Stimulated activated naive CD8-positive, alpha-beta T cell treated with anti-CD3 and anti-CD28 coated beads, Interleukin-15, Interleukin-2, amounts not matched to agents 100 U/mL and 50 U/mL, for 24 hours (primary cell): ENCODE results near the gene SDC1.
"Not testable (repeated sequence)": the region's sequence is repeated elsewhere in the genome, so short reads cannot be mapped to it uniquely, and the experiment has no call there.

Experiments used
- ATAC-seq: fragments of 150-1000 bp; cut with Tn5 transposase; one replicate; pipeline ENCODE4 v1.10.0; 2021
- DNase-seq: peaks from one replicate; pipeline ENCODE4 v3.0.0; 2021

The SDC1 gene

DNA sequence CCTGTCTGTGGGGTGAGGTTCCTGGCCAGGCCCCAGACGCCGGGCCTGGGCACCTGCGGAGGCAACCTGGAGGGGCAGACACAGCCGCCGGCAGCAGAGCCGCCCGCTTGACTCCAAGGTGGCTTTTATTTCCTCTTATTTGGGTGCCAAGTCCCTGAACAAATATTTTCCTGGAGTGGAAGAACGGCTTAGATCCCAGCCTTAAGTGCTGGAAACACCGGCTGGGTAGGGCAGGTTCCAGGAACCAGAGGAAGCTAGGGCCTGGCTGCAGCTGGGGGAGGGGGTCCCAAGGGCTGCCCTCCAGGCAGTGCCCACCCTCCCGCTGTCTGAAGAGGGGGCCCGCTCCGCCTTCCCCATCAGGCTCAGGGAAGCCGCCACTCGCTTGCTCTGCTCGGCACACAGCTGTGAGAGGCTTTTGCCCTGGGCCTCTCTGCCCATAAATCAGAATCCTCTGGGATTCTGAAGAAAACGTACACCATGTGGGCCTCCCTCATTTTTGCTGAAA lies 28.2 kb downstream of the SDC1 start:
- no peak for DNase-seq
- no peak for ATAC-seq

GRCh38 chr2:20196053-20196656 lies 28.8 kb downstream of the SDC1 start:
- ATAC-seq = no peak
- no peak for DNase-seq

DNA sequence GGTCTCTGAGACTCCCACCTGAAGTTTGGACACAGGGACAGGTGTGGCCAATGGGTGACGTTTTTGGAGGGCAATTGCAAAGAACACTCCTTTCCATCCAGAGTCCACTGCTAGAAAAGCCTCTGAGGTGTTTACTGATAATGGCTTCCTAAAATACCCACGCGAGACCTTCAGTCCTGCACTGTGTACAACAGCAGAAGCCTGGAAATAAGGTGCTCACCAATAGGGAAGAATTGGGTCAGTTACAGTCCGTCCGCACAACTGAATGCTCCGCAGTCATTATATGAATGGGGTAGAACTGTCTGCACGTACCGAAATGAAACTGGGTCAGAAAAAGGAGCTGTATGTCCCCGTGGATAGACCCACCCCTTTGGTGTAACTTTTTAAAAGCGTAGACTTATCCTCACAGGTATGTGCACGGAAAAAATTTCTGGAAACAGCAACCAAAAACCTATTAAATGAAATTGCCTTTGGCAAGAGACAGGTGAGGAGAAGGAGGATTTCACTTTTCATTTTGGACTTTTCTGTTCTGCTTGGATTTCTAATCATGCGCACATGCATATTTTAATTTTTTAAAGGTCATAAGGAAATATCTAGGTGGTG lies 29.4 kb downstream of the SDC1 start:
- DNase-seq (no peak), ATAC-seq (no peak)

- not testable (repeated sequence) for DNase-seq, ATAC-seq
Measured at GRCh38 chr2:20195016-20195411, 29.9 kb downstream of the SDC1 start.

- ATAC-seq = no peak
Measured at GRCh38 chr2:20194097-20195015, 30.6 kb downstream of the SDC1 start.

GRCh38 chr2:20193185-20193584 lies 31.7 kb downstream of the SDC1 start:
- ATAC-seq (no peak), DNase-seq (no peak)

More at GRCh38 chr2:20194097-20195015, 30.6 kb downstream of the SDC1 start:
- no peak for DNase-seq

- DNase-seq (no peak), ATAC-seq (no peak)
Measured at GRCh38 chr2:20192781-20193180, 32.1 kb downstream of the SDC1 start.

DNA sequence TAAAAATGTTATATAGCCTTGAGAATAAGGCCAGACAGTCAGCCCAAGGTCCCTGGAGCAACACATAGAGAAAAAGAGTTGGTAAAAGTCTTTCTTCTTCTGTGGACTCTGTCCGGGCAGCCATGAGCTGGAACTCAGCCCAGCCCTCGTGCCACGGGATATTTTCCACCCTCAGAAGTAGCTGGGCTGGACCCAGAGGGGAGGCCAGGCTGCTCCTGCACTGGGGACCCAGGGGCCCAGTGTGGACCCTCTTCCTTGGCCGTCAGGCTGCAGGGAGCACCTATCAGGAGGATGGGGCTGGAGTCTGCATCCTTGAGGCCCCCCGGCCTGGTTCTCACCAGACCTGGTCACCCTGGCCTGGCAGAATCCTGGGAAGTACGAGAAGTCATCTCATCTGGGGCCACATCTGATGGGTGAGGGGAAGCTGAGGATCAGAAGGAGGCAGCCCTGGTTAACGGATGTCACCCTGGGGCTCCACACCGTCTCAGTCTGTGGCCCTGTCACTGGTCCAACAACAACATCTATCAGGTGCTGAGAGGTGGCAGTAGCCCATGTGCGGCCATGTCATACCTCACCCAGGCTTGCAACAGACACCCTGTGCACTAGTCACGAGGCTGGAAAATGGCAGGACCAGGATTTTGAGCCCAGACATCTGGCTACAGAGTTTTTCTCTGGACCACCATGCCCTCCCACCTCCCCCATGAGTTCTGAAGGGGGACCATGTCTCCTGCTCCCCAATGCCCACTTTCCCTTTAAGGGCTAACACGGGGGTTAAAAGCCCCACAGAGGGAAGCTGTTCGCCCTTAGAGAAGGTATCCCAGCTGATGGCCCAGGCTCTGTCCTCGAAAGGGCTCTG lies 33.0 kb downstream of the SDC1 start:
- ATAC-seq = no peak
- no peak for DNase-seq

- DNase-seq (no peak), ATAC-seq (no peak)
Measured at GRCh38 chr2:20190876-20191713, 33.8 kb downstream of the SDC1 start.

GRCh38 chr2:20190170-20190569 lies 34.8 kb downstream of the SDC1 start:
- no peak for DNase-seq
- no peak for ATAC-seq

GRCh38 chr2:20189299-20189931 lies 35.5 kb downstream of the SDC1 start:
- ATAC-seq = no peak
- DNase-seq = no peak

DNA sequence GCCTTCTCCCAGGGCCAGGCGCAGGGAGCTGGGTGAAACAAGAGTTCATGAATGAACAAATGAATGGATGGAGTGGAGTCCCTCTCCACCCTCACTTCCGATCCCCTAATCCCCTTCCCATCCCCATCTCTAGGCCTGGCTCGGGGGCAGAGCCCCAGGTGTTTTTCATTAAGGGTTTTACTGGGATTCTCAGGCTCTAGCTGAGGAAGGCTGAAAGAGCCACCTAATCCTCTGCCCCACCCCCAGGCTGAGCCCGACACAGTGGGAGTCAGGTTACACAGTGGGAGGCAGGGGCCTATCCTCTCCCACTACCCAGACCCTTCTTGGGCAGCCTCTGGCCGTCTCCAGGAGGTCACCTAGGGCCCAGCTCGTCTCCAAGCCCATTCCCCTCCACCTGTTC lies 36.1 kb downstream of the SDC1 start:
- DNase-seq (no peak), ATAC-seq (no peak)

DNA sequence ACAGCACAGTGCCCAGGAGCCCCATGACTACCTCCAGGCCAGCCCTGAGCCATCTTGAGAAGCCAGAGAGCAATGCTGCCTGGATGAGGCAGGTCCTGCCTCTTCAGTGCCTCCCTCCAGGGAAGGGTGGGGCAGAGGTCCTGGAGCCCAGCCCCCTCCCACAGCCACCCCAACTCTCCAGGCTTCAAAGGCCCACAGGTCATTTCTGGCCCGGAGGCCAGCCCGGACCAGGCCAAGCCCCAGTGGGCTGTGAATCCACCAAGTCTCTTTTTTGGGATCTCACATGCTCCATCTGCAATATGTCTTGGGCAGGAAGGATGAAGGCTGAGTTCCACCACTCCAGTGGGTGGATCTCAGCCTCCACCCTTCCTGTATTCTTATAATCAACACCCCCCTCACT lies 36.7 kb downstream of the SDC1 start:
- ATAC-seq (no peak), DNase-seq (no peak)

GRCh38 chr2:20187331-20187730 lies 37.6 kb downstream of the SDC1 start:
- DNase-seq = no peak

GRCh38 chr2:20186855-20187187 lies 38.1 kb downstream of the SDC1 start:
- ATAC-seq (no peak), DNase-seq (no peak)

More at GRCh38 chr2:20187331-20187730, 37.6 kb downstream of the SDC1 start:
- no peak for ATAC-seq

- ATAC-seq = no peak
- no peak for DNase-seq
Measured at GRCh38 chr2:20186078-20186854, 38.7 kb downstream of the SDC1 start.

DNA sequence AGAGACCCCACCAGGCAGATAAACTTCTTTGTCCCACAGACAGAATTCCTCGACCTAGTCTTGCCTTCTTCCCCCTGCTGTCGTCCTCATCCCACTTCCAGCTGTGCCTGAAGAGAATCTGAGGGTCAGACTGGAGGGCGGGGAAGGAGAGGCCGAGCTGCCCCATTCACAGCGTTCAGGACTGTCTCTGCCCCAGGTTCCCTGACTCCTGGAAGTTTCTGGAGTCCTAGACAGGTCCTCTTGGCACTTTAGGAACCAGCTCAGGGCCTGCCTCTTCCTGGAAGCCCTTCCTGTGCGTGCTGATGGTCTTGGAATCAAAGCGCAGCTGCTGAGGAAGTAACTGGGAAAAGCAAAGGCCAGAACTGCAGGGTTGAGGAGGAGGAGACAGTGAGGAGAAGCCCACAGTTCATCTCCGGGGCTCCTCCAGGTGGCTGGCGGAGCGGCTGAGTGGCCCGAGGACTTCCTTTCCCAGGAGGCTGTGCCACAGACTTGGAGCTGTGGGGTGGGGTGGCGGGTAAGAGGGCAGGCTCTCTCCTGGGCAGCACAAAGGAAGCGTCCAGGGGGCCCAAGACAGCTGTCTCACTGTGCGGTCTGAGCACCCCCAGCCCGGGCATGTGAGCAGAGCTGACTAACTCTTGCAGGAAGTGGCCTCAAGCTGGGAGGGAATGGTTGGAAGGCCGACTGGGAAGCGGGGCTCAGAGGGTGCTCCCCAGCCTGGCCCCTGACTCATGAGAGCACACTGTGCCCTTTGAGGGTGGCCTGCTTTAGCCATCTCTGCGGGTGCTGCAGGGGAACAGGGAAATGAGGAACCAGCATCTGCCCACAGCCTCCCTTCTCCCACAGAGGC lies 39.5 kb downstream of the SDC1 start:
- DNase-seq = no peak
- no peak for ATAC-seq

GRCh38 chr2:20184067-20184938 lies 40.6 kb downstream of the SDC1 start:
- DNase-seq (no peak), ATAC-seq (no peak)
